HG03108 (cell line): ENCODE results near the gene XIRP2.

Source experiments
- ATAC-seq: cut with Tn5 transposase; IDR thresholded peaks from one replicate; pipeline ENCODE4 v1.9.1; 2021; ENCODE audit warnings: moderate library complexity; ENCODE audit not compliant: unreplicated experiment

The XIRP2 gene

GRCh38 chr2:166888180-166888579 lies at the start of gene XIRP2:
Gene XIRP2 (plus strand): TSS chr2:166888480. CDS start chr2:166903483, 15,003 bp downstream.
- no peak for ATAC-seq

GRCh38 chr2:166841152-166841551 lies 47.1 kb upstream of the XIRP2 start:
- no peak for ATAC-seq

- ATAC-seq: no peak
Observed at GRCh38 chr2:166841679-166842078, 46.6 kb upstream of the XIRP2 start.

- ATAC-seq: no peak
Observed at GRCh38 chr2:166844111-166844510, 44.2 kb upstream of the XIRP2 start.

GRCh38 chr2:166862468-166863132 lies 25.7 kb upstream of the XIRP2 start:
- ATAC-seq: no peak

- ATAC-seq: no peak
Observed at GRCh38 chr2:166867874-166868514, 20.3 kb upstream of the XIRP2 start.

GRCh38 chr2:166870346-166870745 lies 17.9 kb upstream of the XIRP2 start:
- no peak for ATAC-seq

GRCh38 chr2:166881177-166881576 lies 7.1 kb upstream of the XIRP2 start:
- no peak for ATAC-seq

- no peak for ATAC-seq
Observed at GRCh38 chr2:166882851-166883250, 5.4 kb upstream of the XIRP2 start.

- no peak for ATAC-seq
Observed at GRCh38 chr2:166891727-166892126, 3.4 kb downstream of the XIRP2 start.

GRCh38 chr2:166892397-166892796 lies 4.1 kb downstream of the XIRP2 start:
- no peak for ATAC-seq

GRCh38 chr2:166895243-166895642 lies 7.0 kb downstream of the XIRP2 start:
- no peak for ATAC-seq

- ATAC-seq: no peak
Observed at GRCh38 chr2:166897666-166898065, 9.4 kb downstream of the XIRP2 start.

- ATAC-seq: no peak
Observed at GRCh38 chr2:166899676-166900075, 11.4 kb downstream of the XIRP2 start.

GRCh38 chr2:166900700-166901099 lies 12.4 kb downstream of the XIRP2 start:
- no peak for ATAC-seq

GRCh38 chr2:166901336-166901735 lies 13.1 kb downstream of the XIRP2 start:
- ATAC-seq: no peak

GRCh38 chr2:166916987-166917386 lies 28.7 kb downstream of the XIRP2 start:
- no peak for ATAC-seq

GRCh38 chr2:166917415-166917814 lies 29.1 kb downstream of the XIRP2 start:
- ATAC-seq: no peak

- no peak for ATAC-seq
Observed at GRCh38 chr2:166921261-166921896, 33.1 kb downstream of the XIRP2 start.

GRCh38 chr2:166924967-166925366 lies 36.7 kb downstream of the XIRP2 start:
- no peak for ATAC-seq

- no peak for ATAC-seq
Observed at GRCh38 chr2:166926657-166927056, 38.4 kb downstream of the XIRP2 start.

- ATAC-seq: no peak
Observed at GRCh38 chr2:166932032-166932431, 43.8 kb downstream of the XIRP2 start.
